SK-N-SH (cell line): ENCODE results near the gene MAOB. TPM values are rescaled to one million over a fixed set of nuclear protein-coding genes. Genes with fewer than 3 reads are reported as not detected.

Experiments
- CTCF ChIA-PET: fragments of 300-600, 350-600 bp; formaldehyde crosslinking; extraction: SDS; loops from one replicate; lab custom pipeline; 2021; lab: Yijun Ruan, JAX
- POLR2A ChIA-PET: fragments of 350-600 bp; sonication (Branson Sonifier 250); formaldehyde crosslinking; extraction: SDS; loops from one replicate; lab custom pipeline; 2020; ENCODE audit warnings: antibody characterized with exemption, inconsistent platforms; lab: Yijun Ruan, JAX
- DNase-seq: peaks from one replicate; pipeline ENCODE4 v3.0.0; 2012
- H2AFZ ChIP-seq: fragments of 200-600 bp; sonication (generic); 2 replicates; pipeline ENCODE4 v1.8.1; 2016; ENCODE audit warnings: antibody characterized with exemption, mild to moderate bottlenecking, low read depth
- H3F3A ChIP-seq: fragments of 200-600 bp; sonication (generic); replicated peaks from 2 replicates; pipeline ENCODE3; 2016; ENCODE audit warnings: antibody characterized with exemption, mild to moderate bottlenecking; ENCODE audit not compliant: insufficient read depth
- H3K27ac ChIP-seq, 2 experiments: fragments of 200-500 bp in 1 of 2; fragments of 200-600 bp in 1 of 2; sonication (Bioruptor generic) in 1 of 2; sonication (generic), shearing (Covaris generic) in 1 of 2; 2 replicates each; pipeline versions ENCODE4 v1.5.1 to v1.6.1; 2014 to 2016; ENCODE audit warnings: low read depth in 2 of 2, inconsistent platforms in 1 of 2, low read length in 1 of 2, mild to moderate bottlenecking in 1 of 2, mixed read lengths in 1 of 2
- H3K27me3 ChIP-seq: fragments of 200-600 bp; sonication (generic), shearing (Covaris generic); 2 replicates; pipeline ENCODE4 v1.6.1; 2016; ENCODE audit warnings: mixed run types; ENCODE audit not compliant: insufficient read depth
- H3K36me3 ChIP-seq, 2 experiments: fragments of 200-500 bp in 1 of 2; fragments of 200-600 bp in 1 of 2; sonication (Bioruptor generic) in 1 of 2; sonication (generic) in 1 of 2; replicated peaks in 1 of 2; 2 replicates each; pipeline versions ENCODE3 to v1.5.1; 2014 to 2016; ENCODE audit warnings: low read length in 1 of 2, mild to moderate bottlenecking in 1 of 2; ENCODE audit not compliant: insufficient read depth in 2 of 2, control insufficient read depth in 1 of 2
- H3K4me1 ChIP-seq, 2 experiments: fragments of 200-500 bp in 1 of 2; fragments of 200-600 bp in 1 of 2; sonication (Bioruptor generic) in 1 of 2; sonication (generic), shearing (Covaris generic) in 1 of 2; 2 replicates each; pipeline versions ENCODE4 v1.5.1 to v1.6.1; 2014 to 2016; ENCODE audit warnings: low read depth in 1 of 2, low read length in 1 of 2, mixed run types in 1 of 2; ENCODE audit not compliant: insufficient read depth in 2 of 2, control insufficient read depth in 1 of 2
- H3K4me2 ChIP-seq: fragments of 200-600 bp; sonication (generic), shearing (Covaris generic); 2 replicates; pipeline ENCODE4 v1.6.1; 2017; ENCODE audit warnings: mixed run types
- H3K4me3 ChIP-seq, 2 experiments: fragments of 200-500 bp in 1 of 2; fragments of 200-600 bp in 1 of 2; sonication (Bioruptor generic) in 1 of 2; sonication (generic), shearing (Covaris generic) in 1 of 2; 2 replicates each; pipeline versions ENCODE4 v1.5.1 to v1.8.1; 2014 to 2016; ENCODE audit warnings: low read depth in 2 of 2, inconsistent platforms in 1 of 2, low read length in 1 of 2, mild to moderate bottlenecking in 1 of 2, mixed read lengths in 1 of 2, moderate library complexity in 1 of 2
- H3K79me2 ChIP-seq: fragments of 200-600 bp; sonication (generic); 2 replicates; pipeline ENCODE4 v1.8.1; 2017; ENCODE audit warnings: mild to moderate bottlenecking; ENCODE audit not compliant: insufficient read depth
- H3K9ac ChIP-seq: fragments of 200-600 bp; sonication (generic); 2 replicates; pipeline ENCODE4 v1.6.1; 2017; ENCODE audit warnings: mixed run types
- H3K9me2 ChIP-seq: fragments of 200-600 bp; sonication (generic); 2 replicates; pipeline ENCODE4 v1.6.1; 2017; ENCODE audit warnings: mixed run types
- H3K9me3 ChIP-seq: fragments of 200-600 bp; sonication (generic); 2 replicates; pipeline ENCODE4 v1.6.1; 2017; ENCODE audit warnings: mixed run types, mild to moderate bottlenecking, moderate library complexity
- H4K20me1 ChIP-seq: fragments of 200-600 bp; sonication (generic); 2 replicates; pipeline ENCODE4 v1.6.1; 2017; ENCODE audit warnings: mild to moderate bottlenecking, mixed run types; ENCODE audit not compliant: insufficient read depth
- CHD2 ChIP-seq: fragments of 150-350 bp; IDR thresholded peaks from 2 replicates; pipeline ENCODE4 v1.6.1; 2018; ENCODE audit warnings: low read length; ENCODE audit not compliant: partially characterized antibody
- ELF1 ChIP-seq: IDR thresholded peaks from 2 replicates; pipeline ENCODE4 v1.4.0; 2012
- FOSL2 ChIP-seq: IDR thresholded peaks from 2 replicates; pipeline ENCODE4 v1.4.0; 2012; ENCODE audit warnings: low read depth, mild to moderate bottlenecking, moderate library complexity, borderline replicate concordance
- NRF1 ChIP-seq: IDR thresholded peaks from 2 replicates; pipeline ENCODE4 v1.6.1; 2012; ENCODE audit warnings: low read depth, mild to moderate bottlenecking, low read length
- PBX3 ChIP-seq: IDR thresholded peaks from 2 replicates; pipeline ENCODE4; 2012
- POLR2AphosphoS5 ChIP-seq: IDR thresholded peaks from 2 replicates; pipeline ENCODE4 v1.6.1; 2012; ENCODE audit warnings: low read depth, low read length
- RAD21 ChIP-seq: IDR thresholded peaks from 2 replicates; pipeline ENCODE4 v1.6.1; 2012; ENCODE audit warnings: mild to moderate bottlenecking, low read length
- REST ChIP-seq: IDR thresholded peaks from 2 replicates; pipeline ENCODE4 v1.6.1; 2012; ENCODE audit warnings: mild to moderate bottlenecking, low read depth, low read length, moderate library complexity
- RFX5 ChIP-seq: IDR thresholded peaks from 2 replicates; pipeline ENCODE4 v1.6.1; 2012; ENCODE audit warnings: mild to moderate bottlenecking, improper control_type of control experiment, low read length
- USF1 ChIP-seq: IDR thresholded peaks from 2 replicates; pipeline ENCODE4 v1.4.0; 2012; ENCODE audit warnings: low read depth, borderline replicate concordance
- ZBTB33 ChIP-seq: IDR thresholded peaks from 2 replicates; pipeline ENCODE4 v1.4.0; 2012; ENCODE audit warnings: low read depth, borderline replicate concordance
- WGBS: methylation state at CpG from one replicate; pipeline ENCODE4 v1.1.6; 2017; ENCODE audit warnings: low lambda C conversion rate; 5-methylcytosine and 5-hydroxymethylcytosine counted together
- polyA plus RNA-seq, 3 experiments: library from polyadenylated mRNA; depleted of rRNA; stranded (reverse); fragments of >200 nt; gene quantifications; 2 replicates each; pipeline ENCODE4 v1.2.3, GENCODE V29; 2012

Gene MAOB
- polyA plus RNA-seq, 1 of the 3 experiments (the other 2 are of a cell fraction): 0.92 TPM

- TF ChIP-seq REST (no peak), CHD2 (no peak)
These were observed 11.4 kb downstream of the MAOB start (continued) for GRCh38 chrX:43870758-43871419.

GRCh38 chrX:43870011-43870410 is 12.2 kb downstream of the MAOB start:
- H3K4me2 ChIP-seq: no peak overlapping the region
- no peak overlapping the region for H3K9ac ChIP-seq
- POLR2A ChIA-PET: no interaction called here
- no peaks in the 10 kb centered on the region for H3K27me3 ChIP-seq
- H3K4me3 ChIP-seq: no peak overlapping the region
- no peak for TF ChIP-seq POLR2AphosphoS5
- no peak for TF ChIP-seq NRF1
- no peak for TF ChIP-seq ELF1
- no peak for TF ChIP-seq RFX5
- no peak for TF ChIP-seq RAD21
- no peak for TF ChIP-seq USF1
- TF ChIP-seq PBX3: no peak
- no peak for TF ChIP-seq FOSL2
- no peak for TF ChIP-seq ZBTB33
- H3K4me1 ChIP-seq: no peaks in the 10 kb centered on the region; a peak in 2 of 4 replicates
- no peaks in the 10 kb centered on the region for H3K9me2 ChIP-seq
- 41% methylated on average over 3 of the region's 3 CpGs for WGBS
- no peaks in the 10 kb centered on the region for H3K9me3 ChIP-seq
- no peak for DNase-seq
- CTCF ChIA-PET: interaction anchor here (0.8 to 1.2 kb wide), 2 partner anchors 9 to 34 kb away, joined by 3 read pairs; no protein-coding TSS in a partner anchor
- no peak overlapping the region for H3K27ac ChIP-seq
- no peak overlapping the region for H2AFZ ChIP-seq
- no peaks in the 10 kb centered on the region for H4K20me1 ChIP-seq
- no peaks in the 10 kb centered on the region for H3K79me2 ChIP-seq
- no peaks in the 10 kb centered on the region for H3K36me3 ChIP-seq
- no peaks in the 10 kb centered on the region for H3F3A ChIP-seq
